ENCODE measurements around the gene EFCAB11. TPM values are rescaled to one million over a fixed set of nuclear protein-coding genes. Genes with fewer than 3 reads are reported as not detected.

Gene EFCAB11
- total and polyA plus RNA-seq, 2 donors (not counting 1 experiment from before 2014, with no cell fraction given): 2.6 to 4.0 TPM

DNA sequence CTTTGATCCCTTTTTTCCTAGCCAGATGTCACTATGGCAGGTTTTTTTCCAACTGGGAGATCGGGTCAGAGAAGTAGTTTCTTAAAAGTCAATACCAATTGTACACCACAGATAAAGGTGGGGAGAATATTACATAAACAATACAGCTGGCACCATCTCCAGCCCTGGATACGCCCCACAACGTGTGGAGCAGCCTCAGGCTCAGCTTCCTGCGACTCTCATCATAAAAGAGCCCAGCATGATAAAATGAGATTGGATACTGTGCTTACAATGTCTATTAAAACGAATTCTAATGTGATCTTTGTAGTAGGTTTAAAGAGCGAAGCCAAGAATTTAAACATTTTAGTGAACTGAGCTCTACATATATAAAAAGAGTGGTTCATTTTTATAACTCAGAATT is 21.5 kb downstream of the EFCAB11 start:
- Histone ChIP-seq H3K4me1 (ENCODE audit: control insufficient read depth, extremely low read depth, insufficient read depth, low read length) (no peaks in the 10 kb centered on the region), H3K9me3 (ENCODE audit: control insufficient read depth, insufficient read depth, low read depth, low read length) (no peaks in the 10 kb centered on the region), H3K4me2 (ENCODE audit: extremely low read depth, insufficient read depth, low read length) (no peak overlapping the region), H3K4me3 (replicated peaks in 1 of 4; ENCODE audit: control extremely low read depth in 1 of 4, insufficient read depth in 1 of 4, low read depth in 3 of 4, low read length in 4 of 4) (no peak overlapping the region), H3K27ac (ENCODE audit: insufficient read depth, low read length) (no peak overlapping the region), H3K36me3 (ENCODE audit: control insufficient read depth, insufficient read depth, low read length) (no peaks in the 10 kb centered on the region), H3K79me2 (ENCODE audit: control insufficient read depth, insufficient read depth, low read length) (no peaks in the 10 kb centered on the region), H3K27me3 (ENCODE audit: control insufficient read depth, insufficient read depth, low read length) (no peaks in the 10 kb centered on the region), H4K20me1 (ENCODE audit: control insufficient read depth, extremely low read depth, insufficient read depth, low read length) (no peaks in the 10 kb centered on the region), H3K9ac (ENCODE audit: insufficient read depth, low read length) (no peak overlapping the region), H2AFZ (ENCODE audit: low read length) (no peak overlapping the region)
- DNase-seq (ENCODE audit: low read depth in 2 of 2): no peak
- TF ChIP-seq EZH2 (IDR thresholded peaks at IDR 0.05; ENCODE audit: low read length, missing control alignments): no peak
- TF ChIP-seq, protein P1, sequence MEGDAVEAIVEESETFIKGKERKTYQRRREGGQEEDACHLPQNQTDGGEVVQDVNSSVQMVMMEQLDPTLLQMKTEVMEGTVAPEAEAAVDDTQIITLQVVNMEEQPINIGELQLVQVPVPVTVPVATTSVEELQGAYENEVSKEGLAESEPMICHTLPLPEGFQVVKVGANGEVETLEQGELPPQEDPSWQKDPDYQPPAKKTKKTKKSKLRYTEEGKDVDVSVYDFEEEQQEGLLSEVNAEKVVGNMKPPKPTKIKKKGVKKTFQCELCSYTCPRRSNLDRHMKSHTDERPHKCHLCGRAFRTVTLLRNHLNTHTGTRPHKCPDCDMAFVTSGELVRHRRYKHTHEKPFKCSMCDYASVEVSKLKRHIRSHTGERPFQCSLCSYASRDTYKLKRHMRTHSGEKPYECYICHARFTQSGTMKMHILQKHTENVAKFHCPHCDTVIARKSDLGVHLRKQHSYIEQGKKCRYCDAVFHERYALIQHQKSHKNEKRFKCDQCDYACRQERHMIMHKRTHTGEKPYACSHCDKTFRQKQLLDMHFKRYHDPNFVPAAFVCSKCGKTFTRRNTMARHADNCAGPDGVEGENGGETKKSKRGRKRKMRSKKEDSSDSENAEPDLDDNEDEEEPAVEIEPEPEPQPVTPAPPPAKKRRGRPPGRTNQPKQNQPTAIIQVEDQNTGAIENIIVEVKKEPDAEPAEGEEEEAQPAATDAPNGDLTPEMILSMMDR (conservative IDR thresholded peaks at IDR 0.05 in 1 of 2, IDR thresholded peaks at IDR 0.05 in 1 of 2; ENCODE audit: low read depth in 1 of 2, low read length in 2 of 2): no peak

DNA sequence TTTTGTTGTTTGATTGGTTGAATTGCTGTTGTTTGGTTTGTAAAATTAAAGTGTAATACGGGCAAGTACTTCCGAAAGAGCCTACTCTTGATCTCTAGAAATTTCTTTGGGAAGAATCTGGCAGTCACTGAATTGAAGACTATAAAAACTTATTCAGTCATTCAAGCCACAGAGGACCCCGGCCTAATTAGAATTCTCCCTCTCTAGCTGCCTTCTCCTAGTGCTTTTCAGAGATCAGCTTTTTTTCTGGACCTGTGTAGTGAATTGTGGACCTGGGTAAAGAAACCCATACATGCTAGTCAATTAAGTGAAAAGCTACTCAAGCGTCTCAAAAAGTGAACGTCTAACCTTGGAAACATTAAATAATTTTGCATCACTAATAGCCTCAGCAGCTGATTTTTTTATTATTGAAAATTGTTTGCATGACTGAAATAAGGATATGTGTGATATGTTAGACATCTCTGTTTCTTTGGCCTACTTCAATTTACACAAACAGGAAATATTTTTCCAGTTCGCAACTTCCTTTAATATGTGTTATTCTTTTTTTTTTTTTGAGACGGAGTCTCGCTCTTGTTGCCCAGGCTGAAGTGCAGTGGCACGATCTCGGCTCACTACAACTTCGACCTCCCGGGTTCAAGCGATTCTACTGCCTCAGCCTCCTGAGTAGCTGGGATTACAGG is 27.2 kb downstream of the EFCAB11 start:
- Histone ChIP-seq H3K4me2 (ENCODE audit: extremely low read depth, insufficient read depth, low read length) (no peak overlapping the region), H3K4me1 (ENCODE audit: control insufficient read depth, extremely low read depth, insufficient read depth, low read length) (no peaks in the 10 kb centered on the region), H3K79me2 (ENCODE audit: control insufficient read depth, insufficient read depth, low read length) (no peaks in the 10 kb centered on the region), H3K36me3 (ENCODE audit: control insufficient read depth, insufficient read depth, low read length) (no peaks in the 10 kb centered on the region), H3K9ac (ENCODE audit: insufficient read depth, low read length) (no peak overlapping the region), H3K27ac (ENCODE audit: insufficient read depth, low read length) (peak overlapping the region; percentile 18), H3K9me3 (ENCODE audit: control insufficient read depth, insufficient read depth, low read depth, low read length) (no peaks in the 10 kb centered on the region), H2AFZ (ENCODE audit: low read length) (no peak overlapping the region), H3K4me3 (replicated peaks in 1 of 4; ENCODE audit: control extremely low read depth in 1 of 4, insufficient read depth in 1 of 4, low read depth in 3 of 4, low read length in 4 of 4) (no peak overlapping the region), H3K27me3 (ENCODE audit: control insufficient read depth, insufficient read depth, low read length) (no peaks in the 10 kb centered on the region), H4K20me1 (ENCODE audit: control insufficient read depth, extremely low read depth, insufficient read depth, low read length) (no peaks in the 10 kb centered on the region)
- TF ChIP-seq EZH2 (IDR thresholded peaks at IDR 0.05; ENCODE audit: low read length, missing control alignments): no peak
- TF ChIP-seq, protein P1 (conservative IDR thresholded peaks at IDR 0.05 in 1 of 2, IDR thresholded peaks at IDR 0.05 in 1 of 2; ENCODE audit: low read depth in 1 of 2, low read length in 2 of 2): no peak
- DNase-seq (ENCODE audit: low read depth in 2 of 2): no peak

DNA sequence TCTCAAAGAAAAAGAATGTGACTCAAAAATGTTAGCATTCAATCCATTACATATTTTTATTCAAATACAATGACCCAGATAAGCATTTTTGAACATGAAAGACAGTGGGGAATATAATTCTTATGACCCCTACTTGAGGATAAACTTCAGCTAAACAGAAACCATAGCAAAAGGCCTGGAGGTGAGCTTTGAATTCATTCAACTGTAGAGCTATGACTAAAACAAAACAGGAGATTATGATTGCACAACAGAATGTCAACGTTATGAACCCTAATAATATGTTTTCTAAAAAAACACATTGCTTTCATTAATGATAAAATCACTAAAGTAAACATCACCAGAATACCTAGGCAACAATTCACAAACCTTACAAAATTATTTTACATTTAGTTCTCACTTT is 27.8 kb downstream of the EFCAB11 start:
- TF ChIP-seq, protein P1 (conservative IDR thresholded peaks at IDR 0.05 in 1 of 2, IDR thresholded peaks at IDR 0.05 in 1 of 2; ENCODE audit: low read depth in 1 of 2, low read length in 2 of 2): no peak
- TF ChIP-seq EZH2 (IDR thresholded peaks at IDR 0.05; ENCODE audit: low read length, missing control alignments): no peak
- no peak overlapping the region for H2AFZ ChIP-seq (ENCODE audit: low read length)
- no peaks in the 10 kb centered on the region for H3K9me3 ChIP-seq (ENCODE audit: control insufficient read depth, insufficient read depth, low read depth, low read length)
- no peaks in the 10 kb centered on the region for H3K27me3 ChIP-seq (ENCODE audit: control insufficient read depth, insufficient read depth, low read length)
- H3K4me1 ChIP-seq (ENCODE audit: control insufficient read depth, extremely low read depth, insufficient read depth, low read length): no peaks in the 10 kb centered on the region
- DNase-seq (ENCODE audit: low read depth in 2 of 2): peak; percentile 25 to 53
- no peak overlapping the region for H3K9ac ChIP-seq (ENCODE audit: insufficient read depth, low read length)
- no peak overlapping the region for H3K4me2 ChIP-seq (ENCODE audit: extremely low read depth, insufficient read depth, low read length)
- no peak overlapping the region for H3K4me3 ChIP-seq (replicated peaks in 1 of 4; ENCODE audit: control extremely low read depth in 1 of 4, insufficient read depth in 1 of 4, low read depth in 3 of 4, low read length in 4 of 4)
- H3K79me2 ChIP-seq (ENCODE audit: control insufficient read depth, insufficient read depth, low read length): no peaks in the 10 kb centered on the region
- H3K36me3 ChIP-seq (ENCODE audit: control insufficient read depth, insufficient read depth, low read length): no peaks in the 10 kb centered on the region
- H4K20me1 ChIP-seq (ENCODE audit: control insufficient read depth, extremely low read depth, insufficient read depth, low read length): no peaks in the 10 kb centered on the region
- no peak overlapping the region for H3K27ac ChIP-seq (ENCODE audit: insufficient read depth, low read length)

All from fibroblast of lung (primary cell).